Stimulated activated effector memory CD8-positive, alpha-beta T cell treated with anti-CD3 and anti-CD28 coated beads, Interleukin-12 subunit alpha, Interleukin-12 subunit beta, amount 100 ng/mL, for 72 hours (primary cell): Measurements from ENCODE around the gene KISS1R.

Experiments used
- ATAC-seq: fragments of 150-1000 bp; cut with Tn5 transposase; 2 replicates; pipeline ENCODE4 v1.10.0; 2021
- DNase-seq, 2 donors: peaks; one replicate each; pipeline ENCODE4 v3.0.0; 2021 to 2022; ENCODE audit warnings: low spot score in 2 of 2
- H3K27ac Mint-ChIP-seq: one replicate; pipeline ENCODE4 v1.8.0; 2022; ENCODE audit warnings: mild to moderate bottlenecking, mixed read lengths
- H3K36me3 Mint-ChIP-seq: one replicate; pipeline ENCODE4 v1.8.0; 2022; ENCODE audit warnings: mild to moderate bottlenecking, mixed read lengths
- H3K4me1 Mint-ChIP-seq: one replicate; pipeline ENCODE4 v1.8.0; 2022; ENCODE audit warnings: mixed read lengths
- H3K4me3 Mint-ChIP-seq: one replicate; pipeline ENCODE4 v1.8.0; 2022; ENCODE audit warnings: mild to moderate bottlenecking, mixed read lengths
- H3K9me3 Mint-ChIP-seq: one replicate; pipeline ENCODE4 v1.8.0; 2022; ENCODE audit warnings: mixed read lengths

The KISS1R gene

GRCh38 chr19:920051-920864 lies 3.1 kb downstream of the KISS1R start:
- Mint-ChIP-seq H3K4me3 (peak overlapping the region; percentile 70), H3K9me3 (no peaks in the 10 kb centered on the region), H3K27ac (peak overlapping the region; percentile 79), H3K4me1 (peaks cover 22% of the 10 kb centered on the region), H3K36me3 (peaks cover 30% of the 10 kb centered on the region)
- DNase-seq, result peak; percentile 64 to 80
- ATAC-seq, result peak; percentile 60

GRCh38 chr19:924553-925086 lies 7.5 kb downstream of the KISS1R start:
- ATAC-seq (no peak), DNase-seq (peak in 1 of 2 donors; percentile 70)
- Mint-ChIP-seq H3K4me1 (peaks cover 15% of the 10 kb centered on the region), H3K36me3 (peaks cover 30% of the 10 kb centered on the region), H3K27ac (peak overlapping the region; percentile 77), H3K9me3 (no peaks in the 10 kb centered on the region), H3K4me3 (peak overlapping the region; percentile 74)

- Mint-ChIP-seq H3K36me3 (peaks cover 33% of the 10 kb centered on the region), H3K4me3 (peak overlapping the region; percentile 74), H3K9me3 (no peaks in the 10 kb centered on the region), H3K4me1 (peaks cover 15% of the 10 kb centered on the region), H3K27ac (peak overlapping the region; percentile 77)
- DNase-seq (no peak), ATAC-seq (peak; percentile 76)
Observed at GRCh38 chr19:925087-925525, 8.0 kb downstream of the KISS1R start.

- Mint-ChIP-seq H3K4me1 (peaks cover 13% of the 10 kb centered on the region), H3K27ac (peak within 1 kb of the TSS; percentile 77), H3K9me3 (no peaks in the 10 kb centered on the region), H3K36me3 (peaks cover 34% of the 10 kb centered on the region), H3K4me3 (peak within 1 kb of the TSS; percentile 74)
- peak; percentile 79 for ATAC-seq
- peak; percentile 82 to 93 for DNase-seq
Observed at GRCh38 chr19:925526-926322, 8.6 kb downstream of the KISS1R start, which contains the start of gene ARID3A. TSS of gene ARID3A (plus strand) at chr19:926035. CDS start at chr19:929529, 3,494 bp downstream.

GRCh38 chr19:926323-926588 lies 9.1 kb downstream of the KISS1R start:
- H3K27ac Mint-ChIP-seq, result no peak overlapping the region
- ATAC-seq, result no peak
- H3K4me3 Mint-ChIP-seq, result peak overlapping the region; percentile 74
- no peaks in the 10 kb centered on the region for H3K9me3 Mint-ChIP-seq
- DNase-seq, result no peak
- peaks cover 8% of the 10 kb centered on the region for H3K4me1 Mint-ChIP-seq
- peaks cover 34% of the 10 kb centered on the region for H3K36me3 Mint-ChIP-seq

GRCh38 chr19:926589-927350 lies 9.6 kb downstream of the KISS1R start:
- peaks cover 32% of the 10 kb centered on the region for H3K36me3 Mint-ChIP-seq
- ATAC-seq (no peak), DNase-seq (peak in 1 of 2 donors; percentile 61)
- peaks cover 3% of the 10 kb centered on the region for H3K4me1 Mint-ChIP-seq
- no peaks in the 10 kb centered on the region for H3K9me3 Mint-ChIP-seq
- H3K4me3 Mint-ChIP-seq, result peak overlapping the region; percentile 74
- no peak overlapping the region for H3K27ac Mint-ChIP-seq

GRCh38 chr19:927351-927779 lies 10.2 kb downstream of the KISS1R start:
- Mint-ChIP-seq H3K9me3 (no peaks in the 10 kb centered on the region), H3K36me3 (peaks cover 27% of the 10 kb centered on the region), H3K4me3 (peak overlapping the region; percentile 74), H3K27ac (no peak overlapping the region), H3K4me1 (peaks cover 5% of the 10 kb centered on the region)
- ATAC-seq (no peak), DNase-seq (no peak)

- no peak overlapping the region for H3K27ac Mint-ChIP-seq
- peak overlapping the region; percentile 74 for H3K4me3 Mint-ChIP-seq
Observed at GRCh38 chr19:927780-928401, 10.8 kb downstream of the KISS1R start.

GRCh38 chr19:928471-929202 lies 11.5 kb downstream of the KISS1R start:
- Mint-ChIP-seq H3K27ac (no peak overlapping the region), H3K4me3 (peak overlapping the region; percentile 74), H3K9me3 (no peaks in the 10 kb centered on the region), H3K36me3 (peaks cover 27% of the 10 kb centered on the region), H3K4me1 (peaks cover 12% of the 10 kb centered on the region)
- no peak for DNase-seq
- ATAC-seq, result no peak

More at GRCh38 chr19:927780-928401, 10.8 kb downstream of the KISS1R start:
- ATAC-seq (no peak), DNase-seq (no peak)
- H3K36me3 Mint-ChIP-seq, result peaks cover 27% of the 10 kb centered on the region
- no peaks in the 10 kb centered on the region for H3K9me3 Mint-ChIP-seq
- H3K4me1 Mint-ChIP-seq, result peaks cover 10% of the 10 kb centered on the region

- ATAC-seq, result no peak
- Mint-ChIP-seq H3K4me1 (peaks cover 12% of the 10 kb centered on the region), H3K27ac (no peak overlapping the region), H3K9me3 (no peaks in the 10 kb centered on the region), H3K4me3 (no peak overlapping the region), H3K36me3 (peaks cover 23% of the 10 kb centered on the region)
- no peak for DNase-seq
Observed at GRCh38 chr19:929203-929890, 12.2 kb downstream of the KISS1R start.

GRCh38 chr19:929891-930258 lies 12.7 kb downstream of the KISS1R start:
- DNase-seq (no peak), ATAC-seq (no peak)
- Mint-ChIP-seq H3K9me3 (no peaks in the 10 kb centered on the region), H3K36me3 (peaks cover 17% of the 10 kb centered on the region), H3K4me3 (no peak overlapping the region), H3K4me1 (peaks cover 12% of the 10 kb centered on the region), H3K27ac (no peak overlapping the region)

GRCh38 chr19:931860-932647 lies 14.9 kb downstream of the KISS1R start:
- peaks cover 15% of the 10 kb centered on the region for H3K36me3 Mint-ChIP-seq
- DNase-seq, result no peak
- H3K4me1 Mint-ChIP-seq, result peaks cover 17% of the 10 kb centered on the region
- no peaks in the 10 kb centered on the region for H3K9me3 Mint-ChIP-seq
- peak overlapping the region; percentile 66 for H3K4me3 Mint-ChIP-seq
- ATAC-seq, result no peak
- peak overlapping the region; percentile 74 for H3K27ac Mint-ChIP-seq
